CD4-positive, alpha-beta T cell treated with Interferon gamma for 1 hour (primary cell): ENCODE results near the gene TICAM2.

ENCODE experiments used
- DNase-seq: peaks from one replicate; pipeline ENCODE4 v3.0.0-alpha.2; 2020

Gene TICAM2

DNA sequence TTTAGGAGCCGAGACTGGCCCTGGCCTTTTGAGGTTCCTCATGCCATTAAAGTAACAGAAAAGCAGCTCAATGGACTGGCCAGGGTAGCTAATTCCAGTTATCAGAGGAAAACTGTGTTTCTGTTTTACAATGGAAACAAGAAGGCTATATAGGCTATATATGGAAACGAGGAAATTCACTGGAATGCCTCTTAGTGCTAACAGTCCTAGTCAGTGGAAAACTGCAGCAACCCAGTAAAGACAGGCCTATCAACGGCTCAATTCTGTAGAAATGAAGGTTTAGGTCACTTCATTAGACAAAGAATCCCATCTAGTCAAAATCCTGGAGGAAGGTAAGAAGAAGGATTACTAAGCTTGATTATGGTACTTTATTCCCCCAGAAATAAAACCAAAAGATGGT, 3.2 kb upstream of the TICAM2 start:
- DNase-seq: no peak

GRCh38 chr5:115602591-115603125, 379 bp upstream of the TICAM2 start:
- DNase-seq: no peak

- no peak for DNase-seq
These were observed 1.5 kb downstream of the TICAM2 start for GRCh38 chr5:115600766-115601165.

- no peak for DNase-seq
These were observed 2.4 kb downstream of the TICAM2 start for GRCh38 chr5:115599924-115600323.

- peak; percentile 10 for DNase-seq
These were observed 2.8 kb downstream of the TICAM2 start for GRCh38 chr5:115599502-115599901.

GRCh38 chr5:115594128-115595047, 7.9 kb downstream of the TICAM2 start:
- no peak for DNase-seq

- no peak for DNase-seq
These were observed 13.2 kb downstream of the TICAM2 start for GRCh38 chr5:115589043-115589442.

DNA sequence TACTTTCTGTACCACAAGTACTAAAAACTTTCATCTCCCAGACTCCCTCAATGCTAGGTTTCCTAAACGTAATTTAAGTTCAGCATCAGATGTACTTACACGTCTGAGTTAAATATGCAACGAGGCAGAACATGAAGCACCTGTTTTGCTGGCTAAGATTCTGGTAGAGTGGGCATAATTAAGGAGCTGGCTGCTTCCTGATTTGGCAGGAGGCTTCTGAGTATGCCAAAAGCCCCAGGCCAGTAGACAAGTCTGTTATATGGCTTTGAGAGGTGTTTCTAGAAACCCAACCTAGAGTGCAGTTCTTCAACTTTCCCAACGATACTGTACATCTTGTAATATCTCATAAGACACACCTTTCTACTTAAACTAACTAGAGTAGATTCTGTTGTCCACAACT, 13.6 kb downstream of the TICAM2 start:
- no peak for DNase-seq

- DNase-seq: no peak
These were observed 15.6 kb downstream of the TICAM2 start for GRCh38 chr5:115586525-115587146.

DNA sequence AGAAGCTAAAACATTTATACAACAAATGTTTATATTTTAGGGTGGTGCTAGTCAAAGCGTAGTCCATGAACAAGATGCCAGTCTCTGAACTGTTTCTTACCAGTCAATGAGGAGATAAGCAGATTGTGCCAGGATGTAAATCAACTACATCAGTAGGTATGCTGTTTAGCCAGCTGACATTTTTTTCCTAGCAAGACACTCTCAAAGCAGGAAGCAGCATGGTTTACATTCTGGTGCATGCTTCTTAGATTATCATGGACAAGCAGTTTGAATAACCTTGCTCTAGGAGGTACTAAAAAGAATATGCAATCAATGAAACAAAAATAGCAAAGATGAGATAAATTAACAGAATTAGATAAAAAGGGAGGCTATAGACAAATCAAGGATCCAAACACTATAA, 17.0 kb downstream of the TICAM2 start:
- no peak for DNase-seq

- no peak for DNase-seq
These were observed 17.8 kb downstream of the TICAM2 start for GRCh38 chr5:115584501-115584900.

GRCh38 chr5:115583474-115583873, 18.8 kb downstream of the TICAM2 start:
- DNase-seq: no peak

DNA sequence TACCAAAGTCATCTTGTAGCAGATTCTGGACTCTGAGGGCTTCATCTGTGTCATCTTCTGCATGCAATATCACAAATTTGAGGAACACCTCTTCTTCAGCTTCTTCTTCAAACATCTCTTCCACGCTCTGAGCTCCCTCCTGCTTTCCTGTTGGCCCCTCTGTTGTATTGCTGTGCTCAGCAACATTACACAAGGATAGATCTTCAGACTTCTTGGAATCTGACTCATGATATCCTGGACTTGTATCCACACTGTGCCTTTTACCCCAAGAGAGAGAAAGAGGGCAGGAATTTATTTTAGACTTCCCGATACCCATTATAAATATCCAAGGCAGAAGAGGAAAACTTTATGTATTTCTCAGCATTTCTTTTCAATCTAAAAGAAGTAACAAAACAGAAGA, 21.3 kb downstream of the TICAM2 start:
- no peak for DNase-seq

DNA sequence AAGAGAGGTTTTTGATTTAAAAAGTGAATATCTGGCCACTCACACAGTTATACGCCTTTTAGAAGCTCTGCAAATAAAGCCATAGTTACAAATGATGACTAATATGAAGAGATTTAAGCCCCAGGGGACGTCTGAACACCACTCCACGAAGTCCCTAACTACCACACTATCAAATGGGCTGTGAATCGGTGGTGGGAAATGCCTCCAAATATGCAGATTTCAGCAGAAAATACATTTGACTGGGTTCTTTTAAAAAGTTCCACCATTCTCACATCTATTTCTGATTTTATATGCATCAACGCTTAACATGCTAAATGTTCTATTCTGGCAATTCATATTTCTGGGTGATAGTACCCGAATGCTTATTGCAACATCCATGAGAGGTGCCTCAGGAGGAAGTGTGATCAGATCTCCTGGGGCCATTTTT, 22.5 kb downstream of the TICAM2 start:
- no peak for DNase-seq

DNA sequence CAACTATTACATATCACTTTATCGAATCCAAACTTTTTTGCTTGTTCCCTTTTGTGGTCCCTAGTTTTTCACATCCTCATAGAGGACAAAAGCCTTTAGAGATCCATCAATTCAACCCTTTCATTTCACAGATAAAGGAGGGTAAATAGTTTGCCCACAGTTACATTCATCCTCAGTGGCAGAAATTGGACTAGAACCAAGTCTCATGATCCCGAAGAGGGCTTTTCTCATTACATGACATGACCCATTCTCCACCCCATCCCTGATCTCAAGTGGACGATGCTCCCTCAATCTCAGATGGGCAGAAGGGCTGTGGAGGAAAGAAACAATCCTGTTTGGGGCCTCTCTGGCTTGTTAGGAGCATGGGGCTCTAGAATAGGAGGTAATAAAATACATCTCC, 23.1 kb downstream of the TICAM2 start:
- DNase-seq: no peak

DNA sequence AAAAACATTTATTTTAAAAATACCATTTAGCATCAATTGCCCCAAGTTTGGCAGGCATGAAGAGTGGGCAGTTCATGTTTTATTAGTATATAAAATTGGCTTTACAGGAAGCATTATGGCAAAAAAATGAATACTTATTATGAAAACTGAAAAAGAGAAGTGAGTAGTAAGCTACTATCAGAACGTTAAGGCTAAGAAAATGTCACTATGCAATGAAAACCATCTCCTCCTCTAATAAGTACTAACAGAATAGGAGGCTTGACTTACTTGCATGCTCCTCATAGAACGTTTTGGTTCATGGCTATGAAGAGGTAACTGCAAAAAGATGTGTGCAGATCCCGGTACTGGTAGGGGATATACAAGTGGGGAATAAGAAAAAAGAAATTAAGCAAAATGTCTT, 23.6 kb downstream of the TICAM2 start:
- DNase-seq: no peak

GRCh38 chr5:115577741-115578140, 24.5 kb downstream of the TICAM2 start:
- no peak for DNase-seq

- no peak for DNase-seq
These were observed 24.9 kb downstream of the TICAM2 start for GRCh38 chr5:115577329-115577728.

- DNase-seq: no peak
These were observed 26.9 kb downstream of the TICAM2 start for GRCh38 chr5:115575167-115576070.

DNA sequence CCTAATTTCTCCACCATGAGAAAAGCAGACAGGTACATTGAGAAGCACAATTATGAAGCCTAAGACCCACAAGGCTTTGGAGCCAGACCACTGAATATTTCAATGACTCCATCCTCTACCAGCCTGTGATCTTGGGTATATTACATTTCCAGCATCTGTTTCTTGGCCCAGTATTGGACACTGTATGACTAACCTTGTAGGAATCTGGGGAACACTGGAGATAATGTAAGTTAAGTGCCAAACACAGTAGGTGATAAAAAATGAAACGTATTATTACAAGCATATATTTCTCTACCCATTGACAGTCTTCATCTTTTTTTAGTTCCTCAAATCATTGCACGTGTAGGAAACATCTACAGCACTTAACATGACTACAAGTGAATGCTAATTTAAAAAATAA, 29.1 kb downstream of the TICAM2 start:
- DNase-seq: no peak

DNA sequence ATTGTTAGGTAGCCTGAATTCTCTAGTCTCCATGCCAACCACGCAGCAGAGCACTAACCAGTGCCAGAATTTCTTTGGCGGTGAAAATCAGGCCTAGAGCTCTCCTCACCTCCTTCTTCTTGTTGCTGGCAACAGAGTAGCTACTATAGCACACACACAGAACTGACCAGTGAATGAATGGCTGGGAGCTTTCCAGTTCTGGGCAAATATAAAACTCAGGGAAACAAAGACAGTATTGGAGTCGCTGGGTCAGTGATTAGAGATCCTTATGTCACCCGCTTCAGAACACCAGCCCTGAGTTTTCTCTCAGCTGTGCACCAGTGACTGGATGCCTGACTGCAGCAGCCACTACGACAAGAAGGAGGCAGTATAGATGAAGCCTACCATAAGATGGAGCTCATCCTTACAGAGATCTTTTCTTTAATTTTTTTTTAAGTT, 30.8 kb downstream of the TICAM2 start:
- no peak for DNase-seq

DNA sequence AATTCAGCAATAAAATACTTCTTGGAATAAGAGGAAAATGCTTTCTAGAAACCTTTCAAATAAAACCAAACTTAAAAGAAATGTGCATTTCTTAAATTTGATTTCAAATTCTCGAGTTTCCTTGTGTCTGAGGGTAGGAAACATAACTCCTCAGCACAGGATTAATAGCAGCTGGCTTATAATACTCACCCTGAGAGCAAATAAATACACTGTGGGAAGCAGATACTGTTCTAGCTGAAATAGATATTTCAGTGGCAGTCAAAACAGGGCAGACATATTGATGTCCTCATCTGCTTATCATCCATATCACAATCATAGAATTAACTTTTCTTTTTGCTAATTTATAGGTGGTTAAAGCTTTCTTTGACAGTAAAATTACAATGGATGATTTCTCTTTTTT, 33.6 kb downstream of the TICAM2 start:
- DNase-seq: no peak

- no peak for DNase-seq
These were observed 37.0 kb downstream of the TICAM2 start for GRCh38 chr5:115565233-115565632.
